ENCODE data around the gene FANCL.

GRCh38 chr2:58268685-58269084, 27.6 kb upstream of the FANCL start:
- TF ChIP-seq CTCF (IDR thresholded peaks at IDR 0.05): no peak
- no peak for TF ChIP-seq POLR2AphosphoS5 (IDR thresholded peaks at IDR 0.05)
- no peak for TF ChIP-seq POLR2A (IDR thresholded peaks at IDR 0.05)
